ENCODE measurements around the gene BBIP1.

Gene BBIP1

GRCh38 chr10:110881905-110882304, 37.1 kb downstream of the BBIP1 start:
- peak; percentile 42 for DNase-seq

DNA sequence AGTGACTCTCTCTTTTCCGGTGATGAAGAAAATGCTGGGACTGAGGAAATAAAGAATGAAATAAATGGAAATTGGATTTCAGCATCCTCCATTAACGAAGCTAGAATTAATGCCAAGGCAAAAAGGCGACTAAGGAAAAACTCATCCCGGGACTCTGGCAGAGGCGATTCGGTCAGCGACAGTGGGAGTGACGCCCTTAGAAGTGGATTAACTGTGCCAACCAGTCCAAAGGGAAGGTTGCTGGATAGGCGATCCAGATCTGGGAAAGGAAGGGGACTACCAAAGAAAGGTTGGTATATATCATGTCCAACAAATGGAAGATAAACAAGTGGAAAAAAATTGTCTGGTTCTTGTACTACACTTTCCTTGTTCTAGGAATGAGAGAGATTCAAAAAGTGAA, 37.7 kb downstream of the BBIP1 start:
- no peak for DNase-seq

DNA sequence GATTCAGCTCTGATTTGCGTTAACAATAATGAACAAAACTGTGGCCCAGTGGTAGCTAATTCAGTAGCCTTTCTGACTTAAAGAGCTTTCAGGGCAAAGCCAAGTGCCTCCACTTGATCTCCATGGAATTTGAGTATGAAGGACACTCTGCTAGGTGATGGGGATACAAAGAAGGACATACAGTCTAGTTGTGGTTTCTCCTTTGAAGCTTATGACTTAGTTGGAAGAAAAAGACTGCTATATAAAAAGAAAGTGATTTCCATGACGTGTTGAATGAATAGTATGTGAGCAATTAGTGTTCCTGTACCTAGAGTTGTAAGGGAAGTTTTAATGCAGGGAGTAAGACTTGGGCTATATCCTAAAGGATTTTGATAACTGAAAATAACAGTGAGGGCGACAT, 39.0 kb downstream of the BBIP1 start:
- no peak for DNase-seq

DNA sequence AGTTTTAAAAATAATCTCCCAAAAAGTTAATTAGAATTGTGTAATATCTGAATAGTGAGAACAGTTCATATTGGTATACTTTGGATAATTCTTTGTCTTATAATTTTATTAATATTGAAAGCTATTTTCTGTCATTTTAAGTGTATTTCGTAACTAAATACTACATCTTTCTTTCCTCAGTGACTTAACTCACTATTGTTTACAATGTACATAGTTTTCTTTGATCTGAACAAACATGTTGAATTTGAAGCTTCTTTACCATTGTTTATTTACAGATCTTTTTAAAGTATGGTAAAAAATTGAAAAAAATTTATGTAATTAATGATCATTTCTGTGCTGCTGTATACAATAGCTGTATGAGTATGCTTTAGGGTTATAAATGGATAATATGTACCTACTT, 42.2 kb downstream of the BBIP1 start:
- no peak for DNase-seq

DNA sequence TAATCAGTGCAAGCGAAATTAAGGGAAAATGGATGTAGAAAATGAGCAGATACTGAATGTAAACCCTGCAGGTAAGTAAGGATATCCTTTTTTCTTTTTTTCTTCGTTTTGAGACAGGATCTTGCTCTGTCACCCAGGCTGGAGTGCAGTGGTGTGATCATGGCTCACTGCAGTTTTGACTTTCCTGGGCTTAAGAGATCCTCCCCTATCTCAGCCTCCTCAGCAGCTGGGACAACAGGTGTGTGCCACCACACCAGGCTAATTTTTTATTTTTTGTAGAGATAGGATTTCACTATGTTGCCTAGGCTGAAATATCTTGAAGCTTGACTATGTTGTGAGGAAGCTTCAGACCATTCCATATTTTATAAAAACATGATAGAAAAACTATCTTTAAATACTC, 43.0 kb downstream of the BBIP1 start:
- DNase-seq: no peak

DNA sequence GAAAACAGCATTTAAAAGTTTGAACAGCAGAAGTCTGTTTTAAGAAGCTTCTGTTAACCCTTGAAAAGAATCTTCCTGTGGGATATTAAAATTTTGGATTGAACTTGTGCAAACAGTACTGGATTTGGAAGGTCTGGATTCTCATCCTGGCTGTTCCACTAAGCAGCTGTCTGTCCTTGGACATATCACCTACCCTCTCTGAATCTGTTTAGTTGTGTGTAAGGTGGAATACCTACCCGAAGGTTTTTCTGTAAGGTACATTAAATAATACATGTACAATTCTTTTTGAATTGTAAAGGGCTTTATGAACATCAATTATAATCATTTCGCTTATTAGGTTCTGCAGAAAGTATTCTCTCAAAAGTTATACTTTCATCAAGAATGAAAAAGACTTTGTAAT, 45.0 kb downstream of the BBIP1 start:
- DNase-seq: peak; percentile 63

- peak; percentile 72 for DNase-seq
Measured at GRCh38 chr10:110872984-110873923, 45.7 kb downstream of the BBIP1 start.

- DNase-seq: peak; percentile 96
Measured at GRCh38 chr10:110872145-110872983, 46.6 kb downstream of the BBIP1 start.

DNA sequence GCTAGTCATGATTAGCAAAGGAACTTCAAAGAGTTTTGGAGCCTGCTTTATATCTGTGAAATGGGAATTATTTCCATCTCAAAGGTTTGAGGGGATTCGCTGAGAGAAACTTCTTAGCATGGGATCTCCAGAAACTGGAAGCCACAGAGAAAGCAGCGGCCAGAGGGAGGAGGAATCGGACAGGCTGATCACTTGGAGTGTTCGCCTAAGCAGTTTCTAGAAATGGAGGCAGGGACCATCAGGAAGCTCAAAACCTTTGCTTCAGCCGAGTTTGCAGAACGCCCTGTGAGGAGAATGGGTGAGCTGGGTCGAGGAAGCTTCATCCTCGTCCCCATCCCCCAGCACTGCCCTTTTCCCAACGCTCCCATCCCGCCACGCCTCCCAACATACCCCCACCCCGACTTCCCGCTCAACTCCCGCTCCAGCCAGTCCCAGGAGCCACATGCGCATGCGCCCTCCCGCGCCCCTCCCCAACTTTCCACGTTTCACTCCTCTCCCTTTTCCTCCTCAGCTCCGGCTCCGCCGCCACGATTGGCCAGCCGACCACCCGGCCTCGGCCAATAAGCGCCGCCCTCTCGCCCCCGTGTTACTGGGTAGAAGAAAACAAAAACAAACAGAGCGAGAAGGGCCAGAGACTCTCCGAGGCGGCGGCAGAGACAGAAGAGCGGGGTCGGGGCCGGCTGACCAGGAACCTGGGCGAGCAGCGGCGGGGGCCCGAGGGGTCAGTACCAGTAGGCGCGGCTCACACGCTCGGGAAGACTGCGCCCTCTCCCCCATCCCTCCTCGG, 47.5 kb downstream of the BBIP1 start, which contains the start of gene PDCD4:
Gene PDCD4, plus strand, starts transcription at position 631 of the 787 bp plus-strand sequence. CDS start 4,100 bp downstream, outside the sequence.
- DNase-seq: peak; percentile 99

DNA sequence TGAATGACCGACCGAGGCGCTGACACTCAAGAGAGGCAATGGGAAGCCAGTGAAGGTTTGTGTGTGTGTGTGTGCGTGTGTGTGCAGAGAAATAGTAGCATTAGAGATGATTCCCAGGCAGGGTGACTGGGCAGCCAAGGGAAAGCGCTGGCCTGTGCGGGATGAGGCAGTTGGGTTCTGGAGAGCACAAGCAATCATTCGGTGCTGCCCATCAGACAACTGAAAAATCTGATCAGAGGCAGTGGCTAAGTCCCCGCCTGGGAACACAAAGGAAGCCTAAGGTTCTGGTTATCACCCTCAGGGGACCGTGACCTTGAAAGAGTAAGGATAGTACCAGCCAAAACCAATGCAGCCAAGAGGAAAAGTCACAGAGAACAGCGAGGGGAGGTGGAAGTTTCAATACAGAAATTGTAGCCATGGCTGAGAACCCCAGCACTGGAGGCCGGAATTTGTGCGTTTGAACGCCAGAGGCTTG, 48.1 kb downstream of the BBIP1 start:
- peak; percentile 62 for DNase-seq

DNA sequence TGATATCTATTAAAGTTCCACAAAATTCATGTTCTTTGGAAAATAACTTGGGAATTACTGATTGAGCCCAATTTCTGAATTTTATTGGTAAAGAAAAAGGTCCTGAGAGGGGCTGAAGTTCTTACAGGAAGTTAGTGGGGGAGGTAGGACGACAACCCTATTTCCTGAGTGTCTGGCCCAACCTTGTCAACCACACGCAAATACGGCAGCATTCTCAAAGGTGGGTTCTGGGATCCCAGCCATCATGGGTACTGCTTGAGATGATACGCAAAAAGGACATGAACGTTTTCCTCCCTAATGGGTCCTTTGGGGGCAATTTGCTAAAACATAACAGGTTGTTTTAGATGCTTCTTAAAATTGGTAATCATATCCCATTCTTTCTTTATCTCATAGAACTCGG, 50.0 kb downstream of the BBIP1 start:
- DNase-seq: no peak

- no peak for DNase-seq
Measured at GRCh38 chr10:110867807-110868465, 51.0 kb downstream of the BBIP1 start.

DNA sequence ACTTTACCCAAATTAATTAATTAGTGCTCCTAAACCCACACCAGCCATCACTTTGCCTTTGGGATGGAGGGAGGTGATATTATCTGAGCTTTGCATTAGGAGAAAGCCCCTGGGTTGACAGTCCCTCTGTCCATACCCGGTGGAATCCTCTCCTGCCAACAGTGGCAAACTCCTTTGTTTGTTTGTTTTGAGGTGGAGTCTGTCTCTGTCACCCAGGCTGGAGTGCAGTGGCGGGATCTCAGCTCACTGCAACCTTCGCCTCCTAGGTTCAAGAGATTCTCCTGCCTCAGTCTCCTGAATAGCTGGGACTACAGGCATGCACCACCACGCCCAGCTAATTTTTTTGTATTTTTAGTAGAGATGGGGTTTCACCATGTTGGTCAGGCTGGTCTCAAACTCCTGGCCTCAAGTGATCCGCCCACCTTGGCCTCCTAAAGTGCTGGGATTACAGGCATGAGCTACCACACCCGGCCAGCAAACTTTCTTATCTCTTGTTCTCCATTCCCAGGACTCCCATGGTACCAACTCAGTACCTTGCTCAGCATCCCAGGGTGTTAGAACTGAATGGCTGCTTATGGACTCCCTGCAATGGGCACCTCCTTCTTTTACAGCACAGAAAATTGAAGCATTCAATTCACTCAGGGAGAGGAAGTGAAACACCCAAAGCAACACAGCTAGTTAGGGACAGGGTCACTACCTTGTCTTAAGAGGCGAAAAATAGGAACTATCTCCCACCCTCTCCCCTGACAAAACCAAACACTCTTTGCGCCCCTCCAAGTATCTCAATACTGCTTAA, 51.8 kb downstream of the BBIP1 start:
- DNase-seq: peak; percentile 39

DNA sequence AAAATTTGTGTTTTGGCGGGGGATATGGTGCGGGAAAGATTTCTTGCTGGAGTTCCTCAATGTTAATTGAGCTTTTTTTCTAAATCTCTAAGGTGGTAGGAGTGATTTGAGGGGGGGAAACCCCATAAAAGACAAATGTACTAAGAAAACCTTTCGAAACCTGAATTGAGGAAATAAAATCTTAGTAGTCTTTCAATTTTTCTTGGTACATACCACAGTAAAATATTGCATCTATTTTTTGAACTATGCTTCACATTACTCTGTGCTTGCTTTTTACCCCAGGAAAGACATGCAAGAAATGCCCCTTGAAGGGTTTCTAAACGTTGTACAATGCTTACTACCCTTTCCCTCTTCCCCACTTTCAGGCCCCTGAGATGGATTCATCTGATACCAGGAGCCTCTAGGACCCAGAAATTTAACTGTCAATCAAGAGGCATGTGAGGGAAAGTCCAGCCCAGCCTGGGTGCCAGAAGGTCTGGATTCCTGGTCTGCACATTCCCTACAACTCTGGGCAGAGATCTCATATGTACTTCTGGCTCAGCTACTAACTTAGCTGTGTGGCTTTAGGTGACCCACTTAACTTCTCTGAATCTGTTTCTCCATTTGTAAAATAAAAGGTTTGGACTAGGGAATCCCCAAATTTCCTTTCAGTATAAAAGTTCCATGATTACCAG, 53.0 kb downstream of the BBIP1 start:
- peak; percentile 60 for DNase-seq

GRCh38 chr10:110865186-110865808, 53.7 kb downstream of the BBIP1 start:
- DNase-seq: peak; percentile 76

DNA sequence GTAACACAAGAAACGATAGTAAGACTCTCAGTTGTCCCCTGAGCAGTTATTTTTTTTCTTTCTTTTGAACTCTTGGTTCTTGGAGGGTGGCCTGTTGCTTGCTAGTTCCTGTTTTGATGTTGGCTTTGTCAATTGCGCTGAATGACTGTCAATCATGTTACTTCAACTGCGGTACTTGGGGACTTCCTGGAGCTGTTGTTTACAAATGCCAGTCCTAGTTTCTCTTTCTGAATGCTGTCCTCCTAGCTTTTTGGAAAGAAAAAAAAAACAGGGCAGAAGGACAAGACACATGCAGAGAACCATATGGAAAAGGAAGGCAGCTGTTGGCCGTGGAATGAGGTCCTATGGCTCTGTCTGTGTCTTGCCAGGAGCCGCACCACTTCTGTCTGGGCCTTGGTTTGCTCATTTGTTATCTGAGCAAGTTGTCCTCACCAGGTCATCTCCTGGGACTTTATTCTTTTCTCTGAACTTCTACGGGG, 54.3 kb downstream of the BBIP1 start:
- DNase-seq: peak; percentile 95

- DNase-seq: no peak
Measured at GRCh38 chr10:110863956-110864355, 55.0 kb downstream of the BBIP1 start.

DNA sequence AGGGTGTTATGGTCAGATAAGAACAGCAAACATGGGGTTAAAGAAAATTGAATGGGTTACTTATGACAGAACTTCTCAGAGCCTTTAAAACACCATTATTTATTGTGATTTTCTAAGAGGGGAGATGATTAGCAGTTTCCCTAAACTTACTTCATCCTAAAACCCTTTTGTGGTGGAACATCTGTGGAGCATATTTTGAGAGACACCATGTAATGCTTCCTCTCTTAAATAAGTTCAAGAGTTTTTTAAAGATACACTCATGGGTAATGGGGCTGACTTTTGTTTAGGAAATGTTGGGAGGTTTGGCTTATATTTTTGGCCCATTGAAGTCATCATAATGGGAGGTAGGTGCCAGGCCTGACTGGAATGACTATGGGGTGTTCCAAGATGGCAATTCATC, 55.6 kb downstream of the BBIP1 start:
- DNase-seq: no peak

DNA sequence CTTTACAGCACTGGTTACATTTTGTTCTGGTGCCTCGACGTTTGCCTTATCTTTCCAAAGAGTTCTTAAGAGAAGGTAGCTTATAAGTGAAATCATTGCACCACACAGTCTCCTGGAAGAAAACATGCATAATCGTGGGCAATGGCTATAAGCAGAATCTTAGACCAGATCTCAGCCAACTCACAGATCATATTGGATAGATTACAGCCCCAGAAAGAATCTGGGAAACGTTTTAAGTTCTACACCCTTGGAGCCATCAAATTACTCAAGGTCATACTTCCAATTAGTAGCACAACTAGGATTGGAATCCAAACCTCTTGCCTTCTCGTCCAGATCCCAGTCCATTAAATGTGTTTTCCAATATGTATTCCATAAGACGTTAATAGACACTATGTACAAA, 56.0 kb downstream of the BBIP1 start:
- no peak for DNase-seq

Measured in OCI-M1 (cell line).